ENCODE measurements around the gene ZNF358.

DNA sequence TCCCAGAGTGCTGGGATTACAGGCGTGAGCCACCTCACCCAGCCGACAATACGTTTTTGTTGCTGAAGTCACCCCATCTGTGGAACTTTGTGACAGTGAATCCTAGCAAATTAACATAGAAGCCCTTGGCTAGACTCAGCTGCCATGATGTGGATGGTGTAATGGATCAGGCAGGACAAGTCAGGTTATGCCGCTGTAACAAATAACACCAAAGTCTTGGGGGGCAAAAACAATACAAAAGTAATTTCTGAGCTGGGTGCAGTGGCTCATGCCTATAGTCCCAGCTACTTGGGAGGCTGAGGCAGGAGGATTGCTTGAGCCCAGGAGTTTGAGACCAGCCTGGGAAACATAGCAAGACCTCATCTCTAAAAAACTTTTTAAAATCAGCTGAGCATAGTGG is 49.0 kb downstream of the ZNF358 start:
- no peak for TF ChIP-seq POLR2AphosphoS5 (IDR thresholded peaks at IDR 0.05)
- TF ChIP-seq POLR2A (IDR thresholded peaks at IDR 0.05), result no peak

All from breast epithelium (tissue), 3 donors.